ENCODE results near the gene SLC25A23.

Gene SLC25A23

DNA sequence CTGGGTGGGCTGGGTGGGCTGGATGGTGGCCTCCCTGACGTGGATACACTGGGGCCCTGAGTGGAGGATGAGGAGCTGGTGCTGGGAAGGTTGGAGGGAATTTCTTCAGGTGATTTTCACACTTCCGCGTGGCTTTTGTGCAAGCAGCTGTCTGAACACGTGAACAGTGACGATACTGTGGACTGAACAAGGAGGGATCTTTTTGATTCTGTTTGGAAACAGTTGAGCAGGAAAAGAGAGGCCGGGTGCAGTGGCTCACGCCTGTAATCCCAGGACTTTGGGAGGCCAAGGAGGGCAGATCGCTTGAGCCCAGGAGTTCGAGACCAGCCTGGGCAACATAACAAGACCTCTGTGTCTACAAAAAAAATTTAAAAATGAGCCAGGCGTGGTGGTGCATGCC lies 57.5 kb downstream of the SLC25A23 start:
- Histone ChIP-seq H3K4me1 (ENCODE audit: control insufficient read depth, insufficient read depth, low read length) (no peaks in the 10 kb centered on the region), H3K36me3 (ENCODE audit: control insufficient read depth in 2 of 2, insufficient read depth in 1 of 2, low read length in 2 of 2) (no peaks in the 10 kb centered on the region), H3K27ac (ENCODE audit: extremely low read depth, low read depth, low read length) (no peak overlapping the region), H3K4me3 (ENCODE audit: low read depth, low read length) (no peak overlapping the region), H3K9me3 (ENCODE audit: control insufficient read depth, insufficient read depth, low read depth, low read length) (no peaks in the 10 kb centered on the region)
- ChIA-PET POLR2A (no interaction called here), CTCF (interaction anchor here (0.6 kb wide), 1 partner anchor 92 kb away, joined by 3 read pairs; no protein-coding TSS in a partner anchor)
- TF ChIP-seq ZNF510 (tag by site-specific recombination; IDR thresholded peaks at IDR 0.05; ENCODE audit: insufficient replicate concordance) (no peak), ZNF221 (tag by site-specific recombination; IDR thresholded peaks at IDR 0.05; ENCODE audit: borderline replicate concordance) (no peak), ZNF791 (tag by site-specific recombination; IDR thresholded peaks at IDR 0.05) (no peak), KLF10 (tag by site-specific recombination; IDR thresholded peaks at IDR 0.05) (no peak), ZNF146 (tag by site-specific recombination; IDR thresholded peaks at IDR 0.05) (no peak), ZNF830 (tag by site-specific recombination; IDR thresholded peaks at IDR 0.05; ENCODE audit: low read depth) (no peak), MYNN (tag by site-specific recombination; IDR thresholded peaks at IDR 0.05; ENCODE audit: borderline replicate concordance) (no peak), ZNF677 (tag by site-specific recombination; IDR thresholded peaks at IDR 0.05) (no peak), ZNF777 (tag by site-specific recombination; IDR thresholded peaks at IDR 0.05; ENCODE audit: borderline replicate concordance) (no peak), ZNF175 (tag by site-specific recombination; IDR thresholded peaks at IDR 0.05) (no peak), ZNF585B (tag by site-specific recombination; IDR thresholded peaks at IDR 0.05) (no peak), ZNF214 (tag by site-specific recombination; IDR thresholded peaks at IDR 0.05; ENCODE audit: borderline replicate concordance) (no peak), KLF1 (tag by site-specific recombination; IDR thresholded peaks at IDR 0.05) (no peak)
- TF ChIP-seq, protein P1, sequence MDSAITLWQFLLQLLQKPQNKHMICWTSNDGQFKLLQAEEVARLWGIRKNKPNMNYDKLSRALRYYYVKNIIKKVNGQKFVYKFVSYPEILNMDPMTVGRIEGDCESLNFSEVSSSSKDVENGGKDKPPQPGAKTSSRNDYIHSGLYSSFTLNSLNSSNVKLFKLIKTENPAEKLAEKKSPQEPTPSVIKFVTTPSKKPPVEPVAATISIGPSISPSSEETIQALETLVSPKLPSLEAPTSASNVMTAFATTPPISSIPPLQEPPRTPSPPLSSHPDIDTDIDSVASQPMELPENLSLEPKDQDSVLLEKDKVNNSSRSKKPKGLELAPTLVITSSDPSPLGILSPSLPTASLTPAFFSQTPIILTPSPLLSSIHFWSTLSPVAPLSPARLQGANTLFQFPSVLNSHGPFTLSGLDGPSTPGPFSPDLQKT (IDR thresholded peaks at IDR 0.05; ENCODE audit: borderline replicate concordance, low read depth, low read length) = no peak
- TF ChIP-seq, protein P2, sequence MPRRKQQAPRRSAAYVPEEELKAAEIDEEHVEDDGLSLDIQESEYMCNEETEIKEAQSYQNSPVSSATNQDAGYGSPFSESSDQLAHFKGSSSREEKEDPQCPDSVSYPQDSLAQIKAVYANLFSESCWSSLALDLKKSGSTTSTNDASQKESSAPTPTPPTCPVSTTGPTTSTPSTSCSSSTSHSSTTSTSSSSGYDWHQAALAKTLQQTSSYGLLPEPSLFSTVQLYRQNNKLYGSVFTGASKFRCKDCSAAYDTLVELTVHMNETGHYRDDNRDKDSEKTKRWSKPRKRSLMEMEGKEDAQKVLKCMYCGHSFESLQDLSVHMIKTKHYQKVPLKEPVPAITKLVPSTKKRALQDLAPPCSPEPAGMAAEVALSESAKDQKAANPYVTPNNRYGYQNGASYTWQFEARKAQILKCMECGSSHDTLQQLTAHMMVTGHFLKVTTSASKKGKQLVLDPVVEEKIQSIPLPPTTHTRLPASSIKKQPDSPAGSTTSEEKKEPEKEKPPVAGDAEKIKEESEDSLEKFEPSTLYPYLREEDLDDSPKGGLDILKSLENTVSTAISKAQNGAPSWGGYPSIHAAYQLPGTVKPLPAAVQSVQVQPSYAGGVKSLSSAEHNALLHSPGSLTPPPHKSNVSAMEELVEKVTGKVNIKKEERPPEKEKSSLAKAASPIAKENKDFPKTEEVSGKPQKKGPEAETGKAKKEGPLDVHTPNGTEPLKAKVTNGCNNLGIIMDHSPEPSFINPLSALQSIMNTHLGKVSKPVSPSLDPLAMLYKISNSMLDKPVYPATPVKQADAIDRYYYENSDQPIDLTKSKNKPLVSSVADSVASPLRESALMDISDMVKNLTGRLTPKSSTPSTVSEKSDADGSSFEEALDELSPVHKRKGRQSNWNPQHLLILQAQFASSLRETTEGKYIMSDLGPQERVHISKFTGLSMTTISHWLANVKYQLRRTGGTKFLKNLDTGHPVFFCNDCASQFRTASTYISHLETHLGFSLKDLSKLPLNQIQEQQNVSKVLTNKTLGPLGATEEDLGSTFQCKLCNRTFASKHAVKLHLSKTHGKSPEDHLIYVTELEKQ (tag by site-specific recombination; IDR thresholded peaks at IDR 0.05; ENCODE audit: borderline replicate concordance) = no peak
- TF ChIP-seq, protein P3, sequence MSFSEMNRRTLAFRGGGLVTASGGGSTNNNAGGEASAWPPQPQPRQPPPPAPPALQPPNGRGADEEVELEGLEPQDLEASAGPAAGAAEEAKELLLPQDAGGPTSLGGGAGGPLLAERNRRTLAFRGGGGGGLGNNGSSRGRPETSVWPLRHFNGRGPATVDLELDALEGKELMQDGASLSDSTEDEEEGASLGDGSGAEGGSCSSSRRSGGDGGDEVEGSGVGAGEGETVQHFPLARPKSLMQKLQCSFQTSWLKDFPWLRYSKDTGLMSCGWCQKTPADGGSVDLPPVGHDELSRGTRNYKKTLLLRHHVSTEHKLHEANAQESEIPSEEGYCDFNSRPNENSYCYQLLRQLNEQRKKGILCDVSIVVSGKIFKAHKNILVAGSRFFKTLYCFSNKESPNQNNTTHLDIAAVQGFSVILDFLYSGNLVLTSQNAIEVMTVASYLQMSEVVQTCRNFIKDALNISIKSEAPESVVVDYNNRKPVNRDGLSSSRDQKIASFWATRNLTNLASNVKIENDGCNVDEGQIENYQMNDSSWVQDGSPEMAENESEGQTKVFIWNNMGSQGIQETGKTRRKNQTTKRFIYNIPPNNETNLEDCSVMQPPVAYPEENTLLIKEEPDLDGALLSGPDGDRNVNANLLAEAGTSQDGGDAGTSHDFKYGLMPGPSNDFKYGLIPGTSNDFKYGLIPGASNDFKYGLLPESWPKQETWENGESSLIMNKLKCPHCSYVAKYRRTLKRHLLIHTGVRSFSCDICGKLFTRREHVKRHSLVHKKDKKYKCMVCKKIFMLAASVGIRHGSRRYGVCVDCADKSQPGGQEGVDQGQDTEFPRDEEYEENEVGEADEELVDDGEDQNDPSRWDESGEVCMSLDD (tag by site-specific recombination; IDR thresholded peaks at IDR 0.05) = no peak
- TF ChIP-seq, protein P4, sequence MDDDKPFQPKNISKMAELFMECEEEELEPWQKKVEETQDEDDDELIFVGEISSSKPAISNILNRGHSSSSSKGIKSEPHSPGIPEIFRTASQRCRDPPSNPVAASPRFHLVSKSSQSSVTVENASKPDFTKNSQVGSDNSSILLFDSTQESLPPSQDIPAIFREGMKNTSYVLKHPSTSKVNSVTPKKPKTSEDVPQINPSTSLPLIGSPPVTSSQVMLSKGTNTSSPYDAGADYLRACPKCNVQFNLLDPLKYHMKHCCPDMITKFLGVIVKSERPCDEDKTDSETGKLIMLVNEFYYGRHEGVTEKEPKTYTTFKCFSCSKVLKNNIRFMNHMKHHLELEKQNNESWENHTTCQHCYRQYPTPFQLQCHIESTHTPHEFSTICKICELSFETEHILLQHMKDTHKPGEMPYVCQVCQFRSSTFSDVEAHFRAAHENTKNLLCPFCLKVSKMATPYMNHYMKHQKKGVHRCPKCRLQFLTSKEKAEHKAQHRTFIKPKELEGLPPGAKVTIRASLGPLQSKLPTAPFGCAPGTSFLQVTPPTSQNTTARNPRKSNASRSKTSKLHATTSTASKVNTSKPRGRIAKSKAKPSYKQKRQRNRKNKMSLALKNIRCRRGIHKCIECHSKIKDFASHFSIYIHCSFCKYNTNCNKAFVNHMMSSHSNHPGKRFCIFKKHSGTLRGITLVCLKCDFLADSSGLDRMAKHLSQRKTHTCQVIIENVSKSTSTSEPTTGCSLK (tag by site-specific recombination; IDR thresholded peaks at IDR 0.05) = no peak

Data from HEK293 (cell line).